Activated naive CD4-positive, alpha-beta T cell treated with anti-CD3 and anti-CD28 coated beads, Interleukin-2, amount 50 U/mL, for 24 hours (primary cell): Measurements from ENCODE around the gene MAML2.
"Not testable (repeated sequence)": the region's sequence is repeated elsewhere in the genome, so short reads cannot be mapped to it uniquely, and the experiment has no call there.

ENCODE experiments used
- H3K27ac Mint-ChIP-seq: one replicate; pipeline ENCODE4 v1.8.0; 2021; ENCODE audit warnings: mild to moderate bottlenecking, mixed read lengths
- H3K27me3 Mint-ChIP-seq: one replicate; pipeline ENCODE4 v1.8.0; 2021; ENCODE audit warnings: mixed read lengths
- H3K36me3 Mint-ChIP-seq: one replicate; pipeline ENCODE4 v1.8.0; 2021; ENCODE audit warnings: mixed read lengths
- H3K4me1 Mint-ChIP-seq: one replicate; pipeline ENCODE4 v1.8.0; 2021; ENCODE audit warnings: mixed read lengths
- H3K4me3 Mint-ChIP-seq: one replicate; pipeline ENCODE4 v1.8.0; 2021; ENCODE audit warnings: mild to moderate bottlenecking, mixed read lengths
- H3K9me3 Mint-ChIP-seq: one replicate; pipeline ENCODE4 v1.8.0; 2021; ENCODE audit warnings: mixed read lengths

MAML2 gene

GRCh38 chr11:96278039-96278897, 64.7 kb downstream of the MAML2 start:
- H3K9me3 Mint-ChIP-seq: no peaks in the 10 kb centered on the region
- peak overlapping the region; percentile 88 for H3K27ac Mint-ChIP-seq
- peaks cover 81% of the 10 kb centered on the region for H3K4me1 Mint-ChIP-seq
- peak overlapping the region; percentile 57 for H3K4me3 Mint-ChIP-seq
- peaks cover 20% of the 10 kb centered on the region for H3K36me3 Mint-ChIP-seq
- H3K27me3 Mint-ChIP-seq: no peaks in the 10 kb centered on the region

DNA sequence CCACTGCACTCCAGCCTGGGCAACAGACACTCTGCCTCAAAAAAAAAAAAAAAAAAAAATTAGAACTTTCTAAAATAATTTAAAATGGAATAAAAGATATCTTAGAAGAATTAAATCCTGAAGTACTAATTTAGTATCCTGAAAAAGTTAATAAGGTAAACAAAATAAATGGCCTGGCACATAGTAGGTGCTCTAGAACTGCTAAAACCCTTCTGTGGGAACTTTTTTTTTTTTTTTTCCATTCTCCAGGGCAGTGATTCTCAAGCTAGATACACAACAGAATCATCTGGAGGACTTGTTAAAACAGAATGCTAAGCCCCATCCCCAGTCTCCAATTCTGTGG, 65.3 kb downstream of the MAML2 start:
- no peak overlapping the region for H3K4me3 Mint-ChIP-seq
- H3K36me3 Mint-ChIP-seq: peaks cover 20% of the 10 kb centered on the region
- no peaks in the 10 kb centered on the region for H3K9me3 Mint-ChIP-seq
- H3K4me1 Mint-ChIP-seq: peaks cover 81% of the 10 kb centered on the region
- H3K27me3 Mint-ChIP-seq: no peaks in the 10 kb centered on the region
- H3K27ac Mint-ChIP-seq: peak overlapping the region; percentile 46

DNA sequence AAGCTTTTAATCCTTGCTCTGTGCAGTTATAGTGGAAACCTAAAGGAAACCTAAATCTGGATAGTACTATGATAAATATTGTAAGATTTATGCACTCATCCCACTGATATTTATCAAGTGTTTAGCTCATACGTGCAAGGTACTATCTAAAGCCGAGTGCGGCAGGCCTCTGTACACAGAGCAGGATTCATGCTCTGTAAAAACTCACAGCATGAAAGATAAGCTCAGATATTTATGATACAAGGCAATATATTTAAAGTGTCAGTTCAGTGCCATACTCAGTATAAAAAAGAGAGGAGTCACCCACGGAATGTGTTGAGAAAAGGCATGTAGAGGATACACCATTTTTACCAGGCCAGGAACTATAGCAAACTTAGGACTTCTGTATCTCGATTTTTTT, 66.2 kb downstream of the MAML2 start:
- no peak overlapping the region for H3K4me3 Mint-ChIP-seq
- no peaks in the 10 kb centered on the region for H3K27me3 Mint-ChIP-seq
- peaks cover 84% of the 10 kb centered on the region for H3K4me1 Mint-ChIP-seq
- peaks cover 20% of the 10 kb centered on the region for H3K36me3 Mint-ChIP-seq
- H3K27ac Mint-ChIP-seq: no peak overlapping the region
- peaks cover 2% of the 10 kb centered on the region for H3K9me3 Mint-ChIP-seq

DNA sequence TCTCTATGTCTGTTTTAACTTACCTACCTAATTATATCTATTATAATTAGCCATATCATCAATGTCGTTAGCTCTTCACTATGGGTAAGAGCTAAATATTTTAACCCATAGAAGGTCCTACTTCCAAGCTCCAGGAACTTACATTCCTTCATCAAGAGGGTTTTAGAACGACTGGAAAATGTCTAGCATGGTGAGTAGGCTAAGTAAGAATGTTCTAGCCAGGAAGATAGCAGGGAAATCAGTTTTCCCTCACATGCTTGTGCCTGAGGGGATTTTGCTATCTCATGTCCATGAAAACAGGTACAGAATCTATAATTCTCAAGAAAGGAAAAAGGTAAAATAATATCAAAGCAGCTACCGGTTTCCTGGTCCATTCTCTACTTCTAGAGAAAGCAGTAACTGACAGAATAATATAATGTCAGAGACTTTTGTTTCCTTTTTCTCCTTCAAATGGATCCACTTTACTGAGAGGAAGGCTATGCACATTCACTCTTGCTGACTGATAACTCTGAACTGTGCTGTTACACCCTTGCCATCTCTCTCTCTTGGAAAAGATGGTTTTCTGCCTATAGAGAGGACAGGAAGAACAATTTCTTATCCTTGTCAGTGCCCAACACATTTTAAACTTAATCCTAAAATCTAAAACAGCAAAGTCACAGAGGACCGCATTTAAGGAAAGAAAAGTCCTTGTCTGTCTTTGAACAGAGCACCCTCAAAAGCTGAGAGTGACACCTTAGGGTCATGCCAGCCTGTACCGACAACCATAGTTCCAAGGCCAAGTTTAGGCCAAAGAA, 67.0 kb downstream of the MAML2 start:
- peaks cover 26% of the 10 kb centered on the region for H3K36me3 Mint-ChIP-seq
- H3K4me1 Mint-ChIP-seq: peaks cover 81% of the 10 kb centered on the region

GRCh38 chr11:96273507-96273906, 69.5 kb downstream of the MAML2 start:
- H3K27ac Mint-ChIP-seq: no peak overlapping the region
- no peaks in the 10 kb centered on the region for H3K27me3 Mint-ChIP-seq
- H3K9me3 Mint-ChIP-seq: peaks cover 14% of the 10 kb centered on the region
- peaks cover 38% of the 10 kb centered on the region for H3K36me3 Mint-ChIP-seq
- no peak overlapping the region for H3K4me3 Mint-ChIP-seq
- peaks cover 74% of the 10 kb centered on the region for H3K4me1 Mint-ChIP-seq

More for the DNA sequence above, 67.0 kb downstream of the MAML2 start:
- Mint-ChIP-seq H3K9me3 (peaks cover 5% of the 10 kb centered on the region), H3K27me3 (no peaks in the 10 kb centered on the region), H3K4me3 (no peak overlapping the region), H3K27ac (peak overlapping the region; percentile 72)

DNA sequence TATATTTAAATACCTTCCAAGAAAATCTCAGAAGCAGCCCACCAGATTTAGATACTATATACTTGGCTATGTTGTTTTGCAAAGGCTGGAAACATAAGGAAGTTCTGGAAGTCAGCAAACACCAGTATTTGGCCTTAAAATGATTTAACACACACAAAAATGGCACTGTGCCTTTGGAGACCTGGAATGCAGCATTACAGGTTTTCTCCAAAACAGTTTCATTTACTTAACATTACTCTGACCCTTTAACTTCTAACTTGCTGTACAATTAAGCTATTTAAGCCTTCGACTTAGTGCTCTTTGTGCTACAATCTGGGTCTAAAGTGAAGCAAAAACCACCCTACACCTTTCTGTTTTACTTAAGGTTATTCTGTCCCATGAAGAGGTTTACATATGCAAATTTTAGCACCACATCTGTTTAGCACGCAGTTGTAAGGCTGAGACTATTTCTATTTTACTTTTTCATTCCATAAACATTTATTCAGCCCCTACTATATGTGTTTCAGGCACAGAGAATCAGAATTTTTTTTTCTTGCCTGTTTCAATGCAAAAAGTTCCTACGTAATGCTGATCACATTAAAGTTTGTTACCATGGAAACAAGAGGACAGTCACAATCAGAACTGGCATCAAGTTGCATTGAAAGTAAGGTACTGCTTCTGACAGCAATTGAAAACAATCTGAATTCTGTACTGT, 70.3 kb downstream of the MAML2 start:
- Mint-ChIP-seq H3K27me3 (no peaks in the 10 kb centered on the region), H3K9me3 (peaks cover 15% of the 10 kb centered on the region), H3K4me3 (no peak overlapping the region), H3K4me1 (peaks cover 74% of the 10 kb centered on the region), H3K27ac (peak overlapping the region; percentile 63), H3K36me3 (peaks cover 39% of the 10 kb centered on the region)

- Mint-ChIP-seq H3K27me3 (no peaks in the 10 kb centered on the region), H3K4me3 (no peak overlapping the region), H3K9me3 (peaks cover 15% of the 10 kb centered on the region), H3K4me1 (peaks cover 77% of the 10 kb centered on the region), H3K27ac (peak overlapping the region; percentile 63), H3K36me3 (peaks cover 38% of the 10 kb centered on the region)
These were observed 71.2 kb downstream of the MAML2 start for GRCh38 chr11:96271777-96272176.

- Mint-ChIP-seq H3K9me3 (peaks cover 15% of the 10 kb centered on the region), H3K4me1 (peaks cover 77% of the 10 kb centered on the region), H3K36me3 (peaks cover 36% of the 10 kb centered on the region), H3K27ac (peak overlapping the region; percentile 63)
- not testable (repeated sequence) for H3K4me3 Mint-ChIP-seq, H3K27me3 Mint-ChIP-seq
These were observed 71.6 kb downstream of the MAML2 start for GRCh38 chr11:96271352-96271751.

DNA sequence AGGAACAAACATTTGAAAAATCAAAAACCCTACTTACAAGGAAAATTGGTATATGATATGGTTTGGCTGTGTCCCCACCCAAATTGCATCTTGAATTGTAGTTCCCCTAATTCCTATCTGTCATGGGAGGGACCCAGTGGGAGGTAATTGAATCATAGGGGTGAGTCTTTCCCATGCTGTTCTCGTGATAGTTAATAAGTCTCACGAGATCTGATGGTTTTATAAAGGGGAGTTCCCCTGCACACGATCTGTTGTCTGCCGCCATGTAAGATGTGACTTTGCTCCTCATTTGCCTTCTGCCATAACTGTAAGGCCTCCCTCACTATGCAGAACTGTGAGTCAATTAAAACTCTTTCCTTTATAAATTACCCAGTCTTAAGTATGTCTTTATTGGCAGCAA, 74.5 kb downstream of the MAML2 start:
- H3K27me3 Mint-ChIP-seq: not testable (repeated sequence)
- Mint-ChIP-seq H3K4me1 (peaks cover 90% of the 10 kb centered on the region), H3K9me3 (peaks cover 16% of the 10 kb centered on the region), H3K27ac (peak overlapping the region; percentile 98), H3K36me3 (peaks cover 41% of the 10 kb centered on the region), H3K4me3 (peak overlapping the region; percentile 77)

GRCh38 chr11:96267496-96268032, 75.4 kb downstream of the MAML2 start:
- peak overlapping the region; percentile 79 for H3K4me3 Mint-ChIP-seq
- no peaks in the 10 kb centered on the region for H3K27me3 Mint-ChIP-seq
- H3K9me3 Mint-ChIP-seq: peaks cover 23% of the 10 kb centered on the region
- peaks cover 46% of the 10 kb centered on the region for H3K36me3 Mint-ChIP-seq
- peak overlapping the region; percentile 98 for H3K27ac Mint-ChIP-seq
- peaks cover 90% of the 10 kb centered on the region for H3K4me1 Mint-ChIP-seq

- H3K27ac Mint-ChIP-seq: peak overlapping the region; percentile 98
- H3K27me3 Mint-ChIP-seq: no peaks in the 10 kb centered on the region
- H3K36me3 Mint-ChIP-seq: peaks cover 45% of the 10 kb centered on the region
- peak overlapping the region; percentile 79 for H3K4me3 Mint-ChIP-seq
- peaks cover 86% of the 10 kb centered on the region for H3K4me1 Mint-ChIP-seq
- peaks cover 23% of the 10 kb centered on the region for H3K9me3 Mint-ChIP-seq
These were observed 75.9 kb downstream of the MAML2 start for GRCh38 chr11:96267001-96267495.

GRCh38 chr11:96265972-96266371, 77.0 kb downstream of the MAML2 start:
- peaks cover 18% of the 10 kb centered on the region for H3K9me3 Mint-ChIP-seq
- H3K27ac Mint-ChIP-seq: peak overlapping the region; percentile 5
- no peaks in the 10 kb centered on the region for H3K27me3 Mint-ChIP-seq
- peaks cover 35% of the 10 kb centered on the region for H3K36me3 Mint-ChIP-seq
- H3K4me1 Mint-ChIP-seq: peaks cover 89% of the 10 kb centered on the region
- H3K4me3 Mint-ChIP-seq: peak overlapping the region; percentile 4

DNA sequence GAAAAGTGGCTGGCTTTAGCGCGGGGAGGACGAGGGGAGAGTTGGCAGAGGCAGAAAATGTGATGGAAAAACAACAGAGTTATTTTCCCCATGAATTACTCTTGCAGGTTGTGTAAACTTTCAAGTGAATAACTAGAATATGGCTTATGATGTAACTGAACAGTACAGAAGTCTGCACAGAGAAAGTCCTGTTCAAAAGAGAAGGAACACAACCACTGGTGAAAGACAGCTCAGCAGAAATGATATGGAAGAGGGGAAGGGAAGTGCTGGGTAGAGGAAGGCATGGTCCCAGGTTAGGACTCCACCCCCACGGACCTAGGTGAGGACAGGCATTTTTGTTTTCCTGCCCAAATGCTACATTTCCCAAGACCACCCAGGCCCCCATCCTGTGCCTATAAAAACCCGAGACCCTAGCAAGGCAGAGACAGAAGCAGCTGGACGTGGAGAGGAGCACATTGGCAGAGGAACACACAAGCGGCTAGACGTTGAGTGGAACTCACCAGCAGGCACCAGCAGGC, 77.7 kb downstream of the MAML2 start:
- Mint-ChIP-seq H3K27me3 (no peaks in the 10 kb centered on the region), H3K27ac (peak overlapping the region; percentile 90), H3K9me3 (peaks cover 18% of the 10 kb centered on the region), H3K4me3 (no peak overlapping the region), H3K4me1 (peaks cover 93% of the 10 kb centered on the region), H3K36me3 (peaks cover 31% of the 10 kb centered on the region)

- H3K36me3 Mint-ChIP-seq: peaks cover 25% of the 10 kb centered on the region
- peaks cover 96% of the 10 kb centered on the region for H3K4me1 Mint-ChIP-seq
- peak overlapping the region; percentile 30 for H3K27ac Mint-ChIP-seq
- H3K4me3 Mint-ChIP-seq: no peak overlapping the region
- peaks cover 13% of the 10 kb centered on the region for H3K9me3 Mint-ChIP-seq
- H3K27me3 Mint-ChIP-seq: no peaks in the 10 kb centered on the region
These were observed 78.6 kb downstream of the MAML2 start for GRCh38 chr11:96264364-96264763.

GRCh38 chr11:96263238-96263763, 79.7 kb downstream of the MAML2 start:
- peaks cover 17% of the 10 kb centered on the region for H3K36me3 Mint-ChIP-seq
- H3K4me1 Mint-ChIP-seq: peaks cover 97% of the 10 kb centered on the region
- peak overlapping the region; percentile 16 for H3K4me3 Mint-ChIP-seq
- peak overlapping the region; percentile 86 for H3K27ac Mint-ChIP-seq
- peaks cover 8% of the 10 kb centered on the region for H3K9me3 Mint-ChIP-seq
- H3K27me3 Mint-ChIP-seq: no peaks in the 10 kb centered on the region
